H1 (cell line): Measurements from ENCODE around the gene B4GALNT3. TPM values are rescaled to one million over a fixed set of nuclear protein-coding genes. Genes with fewer than 3 reads are reported as not detected.

Source experiments
- CTCF ChIA-PET: fragments of 300-600 bp; sonication (Branson Sonifier 250); formaldehyde crosslinking; loops from one replicate; lab custom pipeline; 2021; ENCODE audit not compliant: partially characterized antibody; lab: Charles Lee
- POLR2A ChIA-PET: fragments of 300-600 bp; sonication (Branson Sonifier 250); formaldehyde crosslinking; loops from one replicate; lab custom pipeline; 2021; ENCODE audit warnings: inconsistent platforms; ENCODE audit not compliant: partially characterized antibody; lab: Charles Lee
- DNase-seq, 2 experiments: peaks; one replicate each; pipeline versions ENCODE4 v3.0.0 to v3.0.0-alpha.2; 2010 to 2022; ENCODE audit warnings: low spot score in 2 of 2, low read depth in 1 of 2, mixed read lengths in 1 of 2
- FAIRE-seq: peaks from 2 replicates; lab custom pipeline; 2011; peaks lifted over from hg19 to GRCh38; lab: Jason Lieb, UNC
- H2AFZ ChIP-seq: 2 replicates; pipeline ENCODE4 v1.8.1; 2012; ENCODE audit warnings: low read length, inconsistent platforms
- H2AK5ac ChIP-seq: 2 replicates; pipeline ENCODE4 v1.6.1; 2013; ENCODE audit warnings: low read depth, low read length
- H2BK120ac ChIP-seq: replicated peaks from 2 replicates; pipeline ENCODE3; 2013; ENCODE audit warnings: low read depth, low read length, inconsistent platforms
- H2BK12ac ChIP-seq: 2 replicates; pipeline ENCODE4 v1.6.1; 2013; ENCODE audit warnings: low read depth, low read length
- H2BK15ac ChIP-seq: 2 replicates; pipeline ENCODE4 v1.6.1; 2013; ENCODE audit warnings: low read length
- H2BK20ac ChIP-seq: 2 replicates; pipeline ENCODE4 v1.6.1; 2013; ENCODE audit warnings: low read length
- H2BK5ac ChIP-seq: 2 replicates; pipeline ENCODE4 v1.6.1; 2013; ENCODE audit warnings: low read depth, low read length
- H3K14ac ChIP-seq: 2 replicates; pipeline ENCODE4 v1.6.1; 2013; ENCODE audit warnings: inconsistent platforms; ENCODE audit not compliant: insufficient read length
- H3K18ac ChIP-seq: 2 replicates; pipeline ENCODE4 v1.6.1; 2013; ENCODE audit warnings: low read length; ENCODE audit errors: extremely low read depth
- H3K23ac ChIP-seq: 2 replicates; pipeline ENCODE4 v1.6.1; 2013; ENCODE audit warnings: inconsistent platforms; ENCODE audit not compliant: insufficient read length
- H3K23me2 ChIP-seq: 2 replicates; pipeline ENCODE4 v1.6.1; 2013; ENCODE audit warnings: low read depth, low read length
- H3K27ac ChIP-seq: 2 replicates; pipeline ENCODE4 v1.6.1; 2011; ENCODE audit warnings: low read depth, low read length, inconsistent platforms
- H3K27me3 ChIP-seq, 4 experiments: replicated peaks in 1 of 4; 1 replicate in 1 of 4; 2 replicates in 3 of 4; pipeline versions ENCODE4 v1.6.1 to v1.8.1; 2011 to 2013; ENCODE audit warnings: low read length in 3 of 4, mild to moderate bottlenecking in 3 of 4, inconsistent platforms in 2 of 4, mixed read lengths in 2 of 4, moderate library complexity in 1 of 4; ENCODE audit not compliant: control insufficient read depth in 3 of 4, insufficient read depth in 3 of 4; ENCODE audit errors: extremely low read depth in 1 of 4
- H3K36me3 ChIP-seq, 4 experiments: 2 replicates each; pipeline versions ENCODE4 v1.6.1 to v1.8.1; 2011 to 2013; ENCODE audit warnings: mild to moderate bottlenecking in 4 of 4, low read length in 3 of 4, moderate library complexity in 2 of 4, control low read depth in 1 of 4, inconsistent platforms in 1 of 4; ENCODE audit not compliant: insufficient read depth in 4 of 4, control insufficient read depth in 2 of 4
- H3K4ac ChIP-seq: replicated peaks from 2 replicates; pipeline ENCODE3; 2013; ENCODE audit warnings: low read length, low read depth, mixed read lengths, inconsistent platforms; ENCODE audit not compliant: insufficient read length
- H3K4me1 ChIP-seq, 4 experiments: replicated peaks in 1 of 4; 1 replicate in 1 of 4; 2 replicates in 3 of 4; pipeline versions ENCODE4 v1.6.1 to v1.8.1; 2011 to 2013; ENCODE audit warnings: low read length in 3 of 4, inconsistent platforms in 2 of 4, mixed read lengths in 1 of 4; ENCODE audit not compliant: insufficient read depth in 4 of 4, control insufficient read depth in 3 of 4
- H3K4me2 ChIP-seq, 2 experiments: 2 replicates each; pipeline versions ENCODE4 v1.6.1 to v1.8.1; 2011 to 2013; ENCODE audit warnings: low read depth in 2 of 2, low read length in 2 of 2, control low read depth in 1 of 2, inconsistent platforms in 1 of 2, mild to moderate bottlenecking in 1 of 2; ENCODE audit not compliant: insufficient read depth in 1 of 2
- H3K4me3 ChIP-seq, 4 experiments: fragments of 200-600, 300-600 bp in 1 of 4; sonication (generic), shearing (Covaris generic), sonication (Bioruptor Twin) in 1 of 4; 2 replicates each; pipeline versions ENCODE4 v1.5.1 to v1.8.1; 2011 to 2016; ENCODE audit warnings: low read length in 4 of 4, low read depth in 3 of 4, control low read depth in 2 of 4, inconsistent platforms in 2 of 4, mild to moderate bottlenecking in 2 of 4, mixed read lengths in 1 of 4, moderate library complexity in 1 of 4; ENCODE audit not compliant: insufficient read depth in 2 of 4; ENCODE audit errors: extremely low read depth in 1 of 4
- H3K56ac ChIP-seq: replicated peaks from 2 replicates; pipeline ENCODE3; 2013; ENCODE audit warnings: low read depth, mild to moderate bottlenecking, mixed read lengths, low read length, inconsistent platforms; ENCODE audit not compliant: insufficient read length
- H3K79me1 ChIP-seq: 2 replicates; pipeline ENCODE4 v1.6.1; 2013; ENCODE audit warnings: low read depth, low read length, control low read depth
- H3K79me2 ChIP-seq, 2 experiments: 2 replicates each; pipeline versions ENCODE4 v1.6.1 to v1.8.1; 2012 to 2013; ENCODE audit warnings: low read length in 2 of 2, mild to moderate bottlenecking in 2 of 2, inconsistent platforms in 1 of 2; ENCODE audit not compliant: insufficient read depth in 2 of 2, control insufficient read depth in 1 of 2
- H3K9ac ChIP-seq, 4 experiments: replicated peaks in 1 of 4; 1 replicate in 1 of 4; 2 replicates in 3 of 4; pipeline versions ENCODE4 v1.6.1 to v1.8.1; 2011 to 2013; ENCODE audit warnings: low read depth in 3 of 4, low read length in 3 of 4, control low read depth in 2 of 4, mild to moderate bottlenecking in 2 of 4, moderate library complexity in 2 of 4, inconsistent platforms in 1 of 4; ENCODE audit errors: extremely low read depth in 1 of 4
- H3K9me3 ChIP-seq, 2 experiments: 2 replicates each; pipeline versions ENCODE4 v1.6.1 to v1.8.1; 2012 to 2013; ENCODE audit warnings: mild to moderate bottlenecking in 2 of 2, moderate library complexity in 2 of 2, control low read depth in 1 of 2, inconsistent platforms in 1 of 2, low read depth in 1 of 2, low read length in 1 of 2, mixed read lengths in 1 of 2; ENCODE audit not compliant: insufficient read depth in 2 of 2
- H4K20me1 ChIP-seq, 2 experiments: replicated peaks in 1 of 2; 2 replicates each; pipeline versions ENCODE3 to v1.8.1; 2011 to 2013; ENCODE audit warnings: inconsistent platforms in 2 of 2, low read length in 2 of 2, mild to moderate bottlenecking in 1 of 2; ENCODE audit not compliant: insufficient read depth in 2 of 2, control insufficient read depth in 1 of 2
- H4K5ac ChIP-seq: 2 replicates; pipeline ENCODE4 v1.6.1; 2013; ENCODE audit warnings: low read length, low read depth, mixed read lengths, inconsistent platforms; ENCODE audit not compliant: insufficient read length
- H4K8ac ChIP-seq: 2 replicates; pipeline ENCODE4 v1.8.0; 2013; ENCODE audit warnings: mild to moderate bottlenecking, moderate library complexity, low read length, inconsistent platforms; ENCODE audit not compliant: insufficient read depth; ENCODE audit errors: extremely low read depth
- H4K91ac ChIP-seq: replicated peaks from 2 replicates; pipeline ENCODE3; 2013; ENCODE audit warnings: low read length, mixed read lengths, inconsistent platforms; ENCODE audit not compliant: insufficient read length
- CBX5 ChIP-seq: fragments of 300-800, 300-1000 bp; sonication (generic); IDR thresholded peaks from 2 replicates; pipeline ENCODE4 v1.7.1; 2016; ENCODE audit warnings: antibody characterized with exemption, low read length, low read depth
- MAFK ChIP-seq: IDR thresholded peaks from 2 replicates; pipeline ENCODE4 v1.6.1; 2012; ENCODE audit warnings: low read depth, mild to moderate bottlenecking, improper control_type of control experiment, low read length
- POLR2A ChIP-seq, 2 experiments: IDR thresholded peaks; 1 replicate in 1 of 2; 2 replicates in 1 of 2; pipeline ENCODE4 v1.6.1; 2011; ENCODE audit warnings: low read depth in 2 of 2, low read length in 2 of 2, mild to moderate bottlenecking in 2 of 2; ENCODE audit errors: control extremely low read depth in 1 of 2
- SIX5 ChIP-seq: IDR thresholded peaks from 2 replicates; pipeline ENCODE4 v1.6.1; 2011; ENCODE audit warnings: mild to moderate bottlenecking, low read depth, low read length
- SP2 ChIP-seq: IDR thresholded peaks from 2 replicates; pipeline ENCODE4 v1.6.1; 2012; ENCODE audit warnings: mild to moderate bottlenecking, low read length, inconsistent platforms
- SUZ12 ChIP-seq: fragments of 200-600 bp; sonication (generic); IDR thresholded peaks from 2 replicates; pipeline ENCODE4 v1.6.1; 2012; ENCODE audit warnings: mild to moderate bottlenecking, inconsistent platforms, low read length, moderate library complexity, mixed read lengths
- TAF7 ChIP-seq: optimal IDR thresholded peaks from 2 replicates; pipeline ENCODE3; 2011; ENCODE audit warnings: low read depth, mild to moderate bottlenecking, inconsistent platforms, low read length, moderate library complexity, borderline replicate concordance
- WGBS, 2 experiments: shearing (Covaris generic) in 1 of 2; methylation state at CpG; one replicate each; pipeline versions ENCODE4 v1.1.6 to v1.1.7; 2013 to 2015; ENCODE audit warnings: low lambda C conversion rate in 2 of 2, mixed read lengths in 2 of 2, inconsistent platforms in 1 of 2, low coverage in 1 of 2, missing lambda C conversion rate in 1 of 2; ENCODE audit not compliant: insufficient replicate concordance in 2 of 2, insufficient coverage in 1 of 2, insufficient read length in 1 of 2; ENCODE audit errors: extremely low coverage in 1 of 2, missing lambda C conversion rate in 1 of 2; 5-methylcytosine and 5-hydroxymethylcytosine counted together
- polyA plus RNA-seq, 7 experiments: library from polyadenylated mRNA; depleted of rRNA in 3 of 7; stranded (reverse) in 5 of 7; unstranded in 2 of 7; fragments of >200 nt in 5 of 7; fragments of 200-250 nt in 2 of 7; gene quantifications; 1 replicate in 5 of 7; 2 replicates in 1 of 7; 4 replicates in 1 of 7; pipeline versions ENCODE4 v1.2.1 to v1.2.3, GENCODE V29; 2011 to 2013; ENCODE audit warnings: missing spikeins in 2 of 7, mixed read lengths in 2 of 7
- total RNA-seq: library from RNA; stranded (reverse); fragmentation: NEBNext Ultra II Directional; extraction: Animal tissue kit (Norgen Biotek cat#: 25700); gene quantifications from 2 replicates; pipeline ENCODE4 v1.2.1, GENCODE V29; 2021

Gene B4GALNT3
- total and polyA plus RNA-seq, 2 of the 8 experiments (the other 6 are each of a cell fraction or from before 2014, with no cell fraction given): 12.5 to 20.3 TPM

- H3K4me3 ChIP-seq: no peak overlapping the region
- ChIA-PET CTCF (interaction anchor here (0.6 to 2.3 kb wide), 4 partner anchors 12 to 175 kb away, joined by 3 to 6 read pairs (median 3); no protein-coding TSS in a partner anchor), POLR2A (no interaction called here)
- H2AK5ac ChIP-seq: no peak overlapping the region
- H4K5ac ChIP-seq: no peak overlapping the region
- H3K18ac ChIP-seq: no peak overlapping the region; the same call in 1 of the 2 replicates
- H3K56ac ChIP-seq: no peak overlapping the region
- H3K27ac ChIP-seq: no peak overlapping the region
- H3K23me2 ChIP-seq: no peaks in the 10 kb centered on the region
- no peak overlapping the region for H3K9ac ChIP-seq
- H3K4me2 ChIP-seq: no peak overlapping the region
- FAIRE-seq (no peak), DNase-seq (no peak)
- H4K8ac ChIP-seq: no peak overlapping the region
- peaks cover 0 to 5% (median 0%) of the 10 kb centered on the region in 4 experiments; a peak in 1 of 7 replicates for H3K4me1 ChIP-seq
- peaks cover 3% of the 10 kb centered on the region for H3K79me1 ChIP-seq
- peak overlapping the region; percentile 46; the same call in 1 of the 2 replicates for H2BK15ac ChIP-seq
- TF ChIP-seq TAF7 (no peak), SIX5 (no peak), CBX5 (no peak), SUZ12 (no peak), POLR2A (IDR thresholded peaks at IDR 0.05; ENCODE audit: control extremely low read depth in 1 of 2, low read depth in 2 of 2, low read length in 2 of 2) (no peak), SP2 (no peak), MAFK (no peak)
- H2AFZ ChIP-seq: no peak overlapping the region
- H3K4ac ChIP-seq: no peak overlapping the region
- H3K23ac ChIP-seq: no peak overlapping the region
- H4K91ac ChIP-seq: no peak overlapping the region
- no peak overlapping the region for H2BK12ac ChIP-seq
- no peak overlapping the region for H2BK20ac ChIP-seq
- no peak overlapping the region for H3K14ac ChIP-seq
- peaks cover 0 to 4% of the 10 kb centered on the region in 2 experiments; a peak in 3 of 4 replicates for H3K9me3 ChIP-seq
- H4K20me1 ChIP-seq: peaks cover 0 to 2% of the 10 kb centered on the region in 2 experiments
- no peaks in the 10 kb centered on the region for H3K79me2 ChIP-seq
- 95% methylated on average over 9 of the region's 10 CpGs; no CpG with 5 or more reads in 1 of the 2 experiments for WGBS, 2 experiments
- no peak overlapping the region for H2BK120ac ChIP-seq
- H3K36me3 ChIP-seq: no peaks in the 10 kb centered on the region
- no peak overlapping the region for H2BK5ac ChIP-seq
- H3K27me3 ChIP-seq: no peaks in the 10 kb centered on the region
Observed at GRCh38 chr12:524167-524951, 64.6 kb downstream of the B4GALNT3 start.
